H9 (cell line): ENCODE measurements around the gene SLC2A8. TPM values are rescaled to one million over a fixed set of nuclear protein-coding genes. Genes with fewer than 3 reads are reported as not detected.

Experiments
- DNase-seq: peaks from one replicate; pipeline ENCODE4 v3.0.0-alpha.2; 2017
- H2AFZ ChIP-seq: one replicate; pipeline ENCODE4 v1.6.1; 2013; ENCODE audit warnings: mild to moderate bottlenecking, low read length, control low read depth, moderate library complexity
- H2AK5ac ChIP-seq: 2 replicates; pipeline ENCODE4 v1.6.1; 2013; ENCODE audit warnings: low read length, control low read depth, mixed read lengths; ENCODE audit not compliant: insufficient read length
- H2BK120ac ChIP-seq: one replicate; pipeline ENCODE4 v1.6.1; 2013; ENCODE audit warnings: low read depth, mild to moderate bottlenecking, low read length, control low read depth, inconsistent platforms; ENCODE audit not compliant: poor library complexity, severe bottlenecking
- H2BK12ac ChIP-seq: 2 replicates; pipeline ENCODE4 v1.6.1; 2013; ENCODE audit warnings: low read length, control low read depth, mixed read lengths, low read depth; ENCODE audit not compliant: insufficient read length
- H2BK15ac ChIP-seq: 2 replicates; pipeline ENCODE4 v1.6.1; 2013; ENCODE audit warnings: low read depth, low read length, control low read depth
- H2BK20ac ChIP-seq: one replicate; pipeline ENCODE4 v1.6.1; 2013; ENCODE audit warnings: low read depth, mild to moderate bottlenecking, low read length, control low read depth, inconsistent platforms; ENCODE audit not compliant: poor library complexity, severe bottlenecking
- H2BK5ac ChIP-seq: 2 replicates; pipeline ENCODE4 v1.6.1; 2013; ENCODE audit warnings: low read length, control low read depth, mixed read lengths; ENCODE audit not compliant: insufficient read length
- H3K14ac ChIP-seq: 2 replicates; pipeline ENCODE4 v1.6.1; 2013; ENCODE audit warnings: low read length, control low read depth; ENCODE audit not compliant: insufficient read depth
- H3K18ac ChIP-seq: 2 replicates; pipeline ENCODE4 v1.6.1; 2013; ENCODE audit warnings: low read depth, mild to moderate bottlenecking, mixed read lengths, low read length, control low read depth; ENCODE audit not compliant: insufficient read length
- H3K23ac ChIP-seq: 2 replicates; pipeline ENCODE4 v1.6.1; 2013; ENCODE audit warnings: low read length, control low read depth, mixed read lengths, low read depth; ENCODE audit not compliant: insufficient read length
- H3K23me2 ChIP-seq: 2 replicates; pipeline ENCODE4 v1.6.1; 2013; ENCODE audit warnings: low read depth, mild to moderate bottlenecking, mixed read lengths, low read length, control low read depth; ENCODE audit not compliant: insufficient read length, poor library complexity, severe bottlenecking
- H3K27ac ChIP-seq: 2 replicates; pipeline ENCODE4 v1.5.1; 2013; ENCODE audit warnings: low read length, control low read depth, mixed read lengths, low read depth; ENCODE audit not compliant: insufficient read length
- H3K27me3 ChIP-seq: 2 replicates; pipeline ENCODE4 v1.6.1; 2013; ENCODE audit warnings: low read length, control low read depth, inconsistent platforms; ENCODE audit not compliant: insufficient read depth
- H3K4ac ChIP-seq: 2 replicates; pipeline ENCODE4 v1.6.1; 2013; ENCODE audit warnings: low read depth, mild to moderate bottlenecking, control low read depth, inconsistent platforms, low read length, moderate library complexity
- H3K4me1 ChIP-seq: 2 replicates; pipeline ENCODE4 v1.6.1; 2013; ENCODE audit warnings: low read length, control low read depth, inconsistent platforms; ENCODE audit not compliant: insufficient read depth
- H3K4me2 ChIP-seq: 2 replicates; pipeline ENCODE4 v1.6.1; 2013; ENCODE audit warnings: low read length, control low read depth, mixed read lengths; ENCODE audit not compliant: insufficient read length, insufficient read depth
- H3K56ac ChIP-seq: 2 replicates; pipeline ENCODE4 v1.6.1; 2013; ENCODE audit warnings: low read depth, mild to moderate bottlenecking, mixed read lengths, low read length, control low read depth; ENCODE audit not compliant: insufficient read length
- H3K79me1 ChIP-seq: 2 replicates; pipeline ENCODE4 v1.6.1; 2013; ENCODE audit warnings: low read depth, mild to moderate bottlenecking, moderate library complexity, low read length, control low read depth, inconsistent platforms; ENCODE audit not compliant: insufficient read depth, poor library complexity, severe bottlenecking
- H3K79me2 ChIP-seq: 2 replicates; pipeline ENCODE4 v1.6.1; 2013; ENCODE audit warnings: low read length, control low read depth, inconsistent platforms; ENCODE audit not compliant: insufficient read depth
- H3K9ac ChIP-seq: 2 replicates; pipeline ENCODE4 v1.6.1; 2013; ENCODE audit warnings: low read length, control low read depth, mixed read lengths; ENCODE audit not compliant: insufficient read length; ENCODE audit errors: extremely low read depth
- H3K9me3 ChIP-seq: one replicate; pipeline ENCODE4 v1.6.1; 2013; ENCODE audit warnings: low read depth, low read length, inconsistent platforms; ENCODE audit not compliant: control insufficient read depth
- H3T11ph ChIP-seq: one replicate; pipeline ENCODE4 v1.6.1; 2013; ENCODE audit warnings: mild to moderate bottlenecking, low read length, control low read depth, inconsistent platforms
- H4K20me1 ChIP-seq: one replicate; pipeline ENCODE4 v1.6.1; 2013; ENCODE audit not compliant: control insufficient read depth, insufficient read length, insufficient read depth
- H4K5ac ChIP-seq: 2 replicates; pipeline ENCODE4 v1.6.1; 2013; ENCODE audit warnings: low read depth, mild to moderate bottlenecking, mixed read lengths, low read length, control low read depth; ENCODE audit not compliant: insufficient read length
- H4K8ac ChIP-seq: replicated peaks from 2 replicates; pipeline ENCODE4 v1.6.1; 2013; ENCODE audit warnings: low read length, control low read depth, mixed read lengths, low read depth; ENCODE audit not compliant: insufficient read length
- H4K91ac ChIP-seq: 2 replicates; pipeline ENCODE4 v1.6.1; 2013; ENCODE audit warnings: low read depth, mild to moderate bottlenecking, moderate library complexity, mixed read lengths, low read length, control low read depth; ENCODE audit not compliant: insufficient read length
- H3K27ac Mint-ChIP-seq, 3 experiments: 2 replicates in 2 of 3; 3 replicates in 1 of 3; pipeline ENCODE4 v1.8.0; 2020 to 2021; ENCODE audit warnings: mixed read lengths in 3 of 3, mild to moderate bottlenecking in 1 of 3, moderate library complexity in 1 of 3
- H3K27me3 Mint-ChIP-seq: 2 replicates; pipeline ENCODE4 v1.8.0; 2021; ENCODE audit warnings: low read depth, mild to moderate bottlenecking, moderate library complexity, mixed read lengths
- H3K36me3 Mint-ChIP-seq, 3 experiments: 2 replicates in 2 of 3; 3 replicates in 1 of 3; pipeline ENCODE4 v1.8.0; 2020 to 2021; ENCODE audit warnings: low read depth in 3 of 3, mixed read lengths in 3 of 3; ENCODE audit not compliant: insufficient read depth in 1 of 3
- H3K4me1 Mint-ChIP-seq, 2 experiments: 2 replicates each; pipeline ENCODE4 v1.8.0; 2020; ENCODE audit warnings: mixed read lengths in 2 of 2
- H3K4me3 Mint-ChIP-seq, 2 experiments: 2 replicates in 1 of 2; 3 replicates in 1 of 2; pipeline ENCODE4 v1.8.0; 2020 to 2021; ENCODE audit warnings: mild to moderate bottlenecking in 2 of 2, mixed read lengths in 2 of 2, moderate library complexity in 1 of 2
- H3K9me3 Mint-ChIP-seq, 2 experiments: 2 replicates in 1 of 2; 3 replicates in 1 of 2; pipeline ENCODE4 v1.8.0; 2020; ENCODE audit warnings: mild to moderate bottlenecking in 2 of 2, mixed read lengths in 2 of 2, moderate library complexity in 1 of 2
- WGBS: extraction: QIAGEN DNeasy Blood & Tissue Kit; methylation state at CpG from one replicate; pipeline ENCODE4 v1.1.7; 2013; ENCODE audit warnings: missing lambda C conversion rate, low lambda C conversion rate, mixed read lengths; ENCODE audit not compliant: insufficient read length; ENCODE audit errors: extremely low coverage; 5-methylcytosine and 5-hydroxymethylcytosine counted together
- total RNA-seq: library from RNA; stranded (reverse); gene quantifications from 2 replicates; pipeline ENCODE4 v1.2.1, GENCODE V29; 2021
- TF ChIP-seq, protein P1 (sequence below): fragments of 200-600 bp; sonication (generic); conservative IDR thresholded peaks from 3 replicates; pipeline ENCODE4 v1.8.0; 2021; ENCODE audit warnings: antibody characterized with exemption, mild to moderate bottlenecking

Gene SLC2A8
- total RNA-seq, 1 experiment from 2014 or later = 38.3 TPM

DNA sequence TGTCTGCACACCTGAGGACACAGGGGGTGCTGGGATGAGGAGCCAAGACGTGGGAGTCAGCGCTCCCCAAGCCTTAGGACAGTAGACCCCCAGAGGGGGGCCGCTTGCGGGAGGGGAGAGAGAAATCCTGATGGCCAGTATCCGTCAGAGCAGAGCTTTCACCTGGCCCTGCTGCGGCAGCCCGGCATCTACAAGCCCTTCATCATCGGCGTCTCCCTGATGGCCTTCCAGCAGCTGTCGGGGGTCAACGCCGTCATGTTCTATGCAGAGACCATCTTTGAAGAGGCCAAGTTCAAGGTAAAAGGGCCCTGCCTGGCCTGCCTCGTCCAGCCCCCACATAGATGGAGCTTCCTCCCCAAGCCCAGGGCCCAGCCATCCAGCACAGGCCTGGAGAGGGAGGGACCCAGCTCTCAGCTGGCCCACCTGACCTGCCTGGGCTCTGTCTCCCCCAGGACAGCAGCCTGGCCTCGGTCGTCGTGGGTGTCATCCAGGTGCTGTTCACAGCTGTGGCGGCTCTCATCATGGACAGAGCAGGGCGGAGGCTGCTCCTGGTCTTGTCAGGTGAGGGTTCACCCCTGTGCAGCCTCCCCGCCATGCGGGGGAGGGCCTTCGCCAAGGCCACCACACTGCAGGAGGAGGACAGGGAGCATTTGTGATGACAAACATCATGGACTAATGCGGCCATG is 6.7 kb downstream of the SLC2A8 start:
- no peaks in the 10 kb centered on the region for H3K4me1 Mint-ChIP-seq
- Histone ChIP-seq H4K5ac (no peak overlapping the region), H3K4me1 (no peaks in the 10 kb centered on the region), H3K79me2 (no peaks in the 10 kb centered on the region), H3K56ac (no peak overlapping the region), H4K91ac (no peak overlapping the region), H2AFZ (no peak overlapping the region), H2BK20ac (no peak overlapping the region), H2BK120ac (no peak overlapping the region), H3K27me3 (no peaks in the 10 kb centered on the region), H3T11ph (no peak overlapping the region), H2AK5ac (no peak overlapping the region), H3K14ac (no peak overlapping the region), H3K9me3 (no peaks in the 10 kb centered on the region), H3K23ac (no peak overlapping the region), H3K18ac (no peak overlapping the region), H3K4ac (no peak overlapping the region), H3K9ac (no peak overlapping the region), H3K23me2 (no peaks in the 10 kb centered on the region), H3K27ac (no peak overlapping the region), H4K20me1 (no peaks in the 10 kb centered on the region), H2BK15ac (no peak overlapping the region), H3K79me1 (no peaks in the 10 kb centered on the region), H2BK5ac (no peak overlapping the region), H3K4me2 (no peak overlapping the region), H2BK12ac (no peak overlapping the region), H4K8ac (no peak overlapping the region)
- H3K27ac Mint-ChIP-seq = no peak overlapping the region
- TF ChIP-seq, protein P1, sequence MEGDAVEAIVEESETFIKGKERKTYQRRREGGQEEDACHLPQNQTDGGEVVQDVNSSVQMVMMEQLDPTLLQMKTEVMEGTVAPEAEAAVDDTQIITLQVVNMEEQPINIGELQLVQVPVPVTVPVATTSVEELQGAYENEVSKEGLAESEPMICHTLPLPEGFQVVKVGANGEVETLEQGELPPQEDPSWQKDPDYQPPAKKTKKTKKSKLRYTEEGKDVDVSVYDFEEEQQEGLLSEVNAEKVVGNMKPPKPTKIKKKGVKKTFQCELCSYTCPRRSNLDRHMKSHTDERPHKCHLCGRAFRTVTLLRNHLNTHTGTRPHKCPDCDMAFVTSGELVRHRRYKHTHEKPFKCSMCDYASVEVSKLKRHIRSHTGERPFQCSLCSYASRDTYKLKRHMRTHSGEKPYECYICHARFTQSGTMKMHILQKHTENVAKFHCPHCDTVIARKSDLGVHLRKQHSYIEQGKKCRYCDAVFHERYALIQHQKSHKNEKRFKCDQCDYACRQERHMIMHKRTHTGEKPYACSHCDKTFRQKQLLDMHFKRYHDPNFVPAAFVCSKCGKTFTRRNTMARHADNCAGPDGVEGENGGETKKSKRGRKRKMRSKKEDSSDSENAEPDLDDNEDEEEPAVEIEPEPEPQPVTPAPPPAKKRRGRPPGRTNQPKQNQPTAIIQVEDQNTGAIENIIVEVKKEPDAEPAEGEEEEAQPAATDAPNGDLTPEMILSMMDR = no peak
- no peaks in the 10 kb centered on the region for H3K9me3 Mint-ChIP-seq
- no peaks in the 10 kb centered on the region for H3K27me3 Mint-ChIP-seq
- no peak overlapping the region for H3K4me3 Mint-ChIP-seq
- no peak for DNase-seq
- H3K36me3 Mint-ChIP-seq = peaks cover 9 to 25% (median 19%) of the 10 kb centered on the region in 3 experiments; a peak in 6 of 7 replicates
- WGBS = no CpG with 5 or more reads among the region's 22 CpGs
